ENCODE measurements around the gene CELF3. TPM values are rescaled to one million over a fixed set of nuclear protein-coding genes. Genes with fewer than 3 reads are reported as not detected.

The CELF3 gene
- total RNA-seq, 4 donors from 2014 or later, result not detected

DNA sequence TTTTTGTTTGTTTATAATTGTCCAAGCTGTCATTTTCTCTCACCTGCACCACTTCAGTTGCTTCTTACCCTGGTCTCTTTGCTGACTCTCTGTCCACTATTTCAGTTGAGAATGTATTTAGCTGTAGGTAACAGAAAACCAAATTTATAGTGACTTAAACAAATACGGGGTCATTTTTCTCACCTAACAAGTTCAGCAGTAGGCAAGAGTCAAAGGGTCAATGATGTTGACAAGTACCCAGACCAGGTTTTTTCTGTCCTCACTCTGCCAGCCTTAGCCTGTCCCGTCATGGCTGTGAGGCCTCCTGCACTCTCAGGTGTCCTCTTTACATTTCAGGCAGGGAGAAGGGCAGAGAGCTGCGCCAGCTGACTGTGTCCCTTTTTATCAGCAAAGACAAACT, 16.5 kb upstream of the CELF3 start:
- Histone ChIP-seq H3K36me3 (no peaks in the 10 kb centered on the region), H3K27ac (no peak overlapping the region), H3K4me3 (no peak overlapping the region), H3K9me3 (no peaks in the 10 kb centered on the region), H3K4me1 (peaks cover 4% of the 10 kb centered on the region), H3K27me3 (no peaks in the 10 kb centered on the region)
- DNase-seq (ENCODE audit: low spot score in 2 of 2), result no peak
- WGBS, result 86% methylated on average over 3 of the region's 3 CpGs
- no peak for TF ChIP-seq EP300 (IDR thresholded peaks at IDR 0.05)
- no peak for TF ChIP-seq CTCF (IDR thresholded peaks at IDR 0.05)
- no peak for TF ChIP-seq POLR2A (IDR thresholded peaks at IDR 0.05)
- TF ChIP-seq POLR2AphosphoS5 (IDR thresholded peaks at IDR 0.05), result no peak

DNA sequence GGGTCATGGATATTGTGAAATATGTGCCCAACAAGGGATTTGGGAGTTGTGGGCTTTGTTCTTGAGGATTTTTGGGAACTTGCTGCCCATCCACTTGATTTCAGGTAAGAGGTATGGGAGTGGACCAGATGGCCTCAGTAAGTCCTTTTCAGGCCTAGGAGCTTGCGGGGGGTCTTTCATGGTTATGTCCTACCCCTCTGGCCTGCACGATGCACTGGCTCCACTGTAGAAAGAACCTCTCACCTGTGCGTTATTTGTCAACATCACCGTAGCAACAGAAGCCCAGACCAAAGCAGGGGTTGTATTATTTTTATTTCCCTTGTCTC, 13.3 kb upstream of the CELF3 start:
- H3K4me1 ChIP-seq, result peaks cover 2% of the 10 kb centered on the region
- 94% methylated on average over 4 of the region's 4 CpGs for WGBS
- no peaks in the 10 kb centered on the region for H3K36me3 ChIP-seq
- TF ChIP-seq POLR2A (IDR thresholded peaks at IDR 0.05), result no peak
- no peak for TF ChIP-seq CTCF (IDR thresholded peaks at IDR 0.05)
- H3K27ac ChIP-seq, result no peak overlapping the region
- H3K9me3 ChIP-seq, result no peaks in the 10 kb centered on the region
- H3K4me3 ChIP-seq, result no peak overlapping the region
- peaks cover 8% of the 10 kb centered on the region for H3K27me3 ChIP-seq
- peak in 1 of 2 donors; percentile 20 for DNase-seq (ENCODE audit: low spot score in 2 of 2)

DNA sequence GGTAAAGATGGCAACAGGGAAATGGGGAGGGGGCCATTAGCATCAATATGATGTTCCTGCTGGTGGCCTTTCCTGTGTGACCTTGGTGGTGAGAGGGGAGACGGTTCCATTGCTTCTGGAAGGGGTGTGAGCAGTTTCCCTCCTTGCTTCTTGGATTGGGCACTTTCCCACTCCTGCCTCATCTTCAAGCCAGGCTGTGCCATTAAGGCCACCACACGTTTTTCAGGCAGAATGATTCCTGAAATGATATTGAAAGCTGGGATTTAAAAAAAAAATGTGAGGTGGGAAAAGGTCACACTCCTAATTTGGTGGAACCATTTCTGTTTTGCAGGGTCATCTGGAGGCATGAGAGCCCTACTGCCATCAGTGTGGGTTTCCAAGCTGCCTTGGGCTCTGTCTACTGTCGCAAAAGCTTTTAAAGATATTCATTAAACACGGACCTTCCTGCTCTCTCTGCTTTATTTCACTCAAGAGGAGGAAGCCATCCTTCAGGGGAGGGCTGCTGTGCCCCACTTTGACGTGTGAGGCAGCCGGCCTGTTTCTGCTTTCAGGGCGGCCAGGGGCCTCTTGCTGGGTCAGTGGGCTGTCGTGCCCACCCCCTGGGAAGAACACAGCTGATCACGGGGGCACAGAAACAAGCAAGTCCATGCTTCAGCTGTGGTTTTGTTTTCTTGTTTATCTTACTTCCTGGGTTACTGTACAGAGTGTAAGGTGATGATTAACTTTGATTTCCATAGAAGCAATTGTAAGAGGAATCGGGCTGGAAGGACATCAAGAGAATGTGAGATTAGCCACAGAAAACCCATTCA, 12.8 kb upstream of the CELF3 start:
- Histone ChIP-seq H3K27ac (no peak overlapping the region), H3K36me3 (no peaks in the 10 kb centered on the region), H3K4me1 (no peaks in the 10 kb centered on the region), H3K9me3 (no peaks in the 10 kb centered on the region), H3K27me3 (peaks cover 8% of the 10 kb centered on the region), H3K4me3 (no peak overlapping the region)
- DNase-seq (ENCODE audit: low spot score in 2 of 2), result peak in 1 of 2 donors; percentile 29
- 76% methylated on average over 10 of the region's 10 CpGs for WGBS
- TF ChIP-seq POLR2A (IDR thresholded peaks at IDR 0.05) (no peak), EP300 (IDR thresholded peaks at IDR 0.05) (no peak), POLR2AphosphoS5 (IDR thresholded peaks at IDR 0.05) (no peak), CTCF (IDR thresholded peaks at IDR 0.05) (no peak)

DNA sequence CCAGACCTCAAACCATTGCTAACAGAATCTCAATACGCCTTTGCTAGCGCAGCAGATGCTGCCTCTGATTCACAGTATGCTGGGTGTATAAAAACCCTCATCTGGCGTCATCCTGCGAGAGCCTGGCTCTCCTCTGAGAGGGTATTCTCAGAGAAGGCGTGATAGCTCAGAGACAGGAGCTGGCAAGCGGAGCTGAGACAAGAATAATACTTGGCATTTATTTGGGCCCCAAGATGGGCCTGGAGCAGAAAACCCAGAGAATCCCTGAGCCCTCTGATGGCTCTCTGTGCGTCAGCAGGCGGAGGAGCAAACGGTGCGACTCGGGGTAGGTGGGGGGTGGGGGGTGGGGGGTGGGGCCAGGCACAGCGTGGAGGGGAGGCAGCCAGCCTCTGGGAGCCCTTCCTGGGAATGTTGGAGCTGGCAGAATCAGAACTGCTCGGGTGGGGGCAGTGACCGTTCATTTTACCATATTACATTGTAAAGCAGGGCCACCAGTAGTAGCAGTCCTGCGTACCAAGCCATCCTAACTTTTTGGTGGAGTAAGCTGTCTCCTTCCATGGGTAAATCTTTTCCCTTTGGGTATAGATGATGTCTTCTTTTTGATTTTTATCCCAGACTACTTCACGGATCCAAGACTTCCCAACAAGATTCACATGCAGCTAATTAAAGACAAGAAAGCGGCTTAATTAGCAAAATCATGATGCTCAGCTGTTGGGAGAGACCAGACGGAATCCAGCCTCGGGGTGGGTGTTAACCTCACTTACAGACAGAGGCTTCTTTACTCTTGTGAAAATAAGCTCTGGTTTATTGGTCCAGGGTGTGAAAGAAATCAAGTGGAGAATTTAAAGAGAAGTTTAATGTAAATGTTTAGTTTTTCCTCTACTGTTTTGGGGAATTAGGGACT, 11.8 kb upstream of the CELF3 start:
- H3K4me3 ChIP-seq, result no peak overlapping the region
- H3K36me3 ChIP-seq, result no peaks in the 10 kb centered on the region
- 49% methylated on average over 19 of the region's 19 CpGs for WGBS
- no peaks in the 10 kb centered on the region for H3K9me3 ChIP-seq
- no peak overlapping the region for H3K27ac ChIP-seq
- TF ChIP-seq POLR2A (IDR thresholded peaks at IDR 0.05) (no peak), CTCF (IDR thresholded peaks at IDR 0.05) (no peak), EP300 (IDR thresholded peaks at IDR 0.05) (no peak), POLR2AphosphoS5 (IDR thresholded peaks at IDR 0.05) (no peak)
- DNase-seq (ENCODE audit: low spot score in 2 of 2), result peak in 1 of 2 donors; percentile 61
- H3K27me3 ChIP-seq, result peaks cover 11% of the 10 kb centered on the region
- no peaks in the 10 kb centered on the region for H3K4me1 ChIP-seq

- 54% methylated on average over 3 of the region's 3 CpGs for WGBS
- TF ChIP-seq CTCF (IDR thresholded peaks at IDR 0.05) (no peak), EP300 (IDR thresholded peaks at IDR 0.05) (no peak), POLR2AphosphoS5 (IDR thresholded peaks at IDR 0.05) (no peak), POLR2A (IDR thresholded peaks at IDR 0.05) (no peak)
- Histone ChIP-seq H3K27ac (no peak overlapping the region), H3K4me1 (peaks cover 19% of the 10 kb centered on the region), H3K9me3 (no peaks in the 10 kb centered on the region), H3K4me3 (no peak overlapping the region), H3K36me3 (no peaks in the 10 kb centered on the region), H3K27me3 (peaks cover 11% of the 10 kb centered on the region)
- DNase-seq (ENCODE audit: low spot score in 2 of 2), result no peak
Observed at GRCh38 chr1:151723726-151724370, 7.2 kb upstream of the CELF3 start.

Data from suprapubic skin (tissue), 4 donors.